Umbilical cord (tissue), 2 donors: Measurements from ENCODE around the gene PALM. TPM values are rescaled to one million over a fixed set of nuclear protein-coding genes. Genes with fewer than 3 reads are reported as not detected.
"Not testable (repeated sequence)": the region's sequence is repeated elsewhere in the genome, so short reads cannot be mapped to it uniquely, and the experiment has no call there.

Experiments
- DNase-seq: peaks from one replicate; pipeline ENCODE4 v3.0.0-alpha.2; 2015; ENCODE audit warnings: low spot score
- total RNA-seq: library from RNA; depleted of rRNA; stranded (reverse); fragments of >200 nt; gene quantifications from one replicate; pipeline ENCODE4 v1.2.3, GENCODE V29; 2014; ENCODE audit warnings: low replicate concordance; ENCODE audit not compliant: insufficient read depth

PALM gene
- total RNA-seq, 1 donor from 2014 or later, result 30.6 TPM

DNA sequence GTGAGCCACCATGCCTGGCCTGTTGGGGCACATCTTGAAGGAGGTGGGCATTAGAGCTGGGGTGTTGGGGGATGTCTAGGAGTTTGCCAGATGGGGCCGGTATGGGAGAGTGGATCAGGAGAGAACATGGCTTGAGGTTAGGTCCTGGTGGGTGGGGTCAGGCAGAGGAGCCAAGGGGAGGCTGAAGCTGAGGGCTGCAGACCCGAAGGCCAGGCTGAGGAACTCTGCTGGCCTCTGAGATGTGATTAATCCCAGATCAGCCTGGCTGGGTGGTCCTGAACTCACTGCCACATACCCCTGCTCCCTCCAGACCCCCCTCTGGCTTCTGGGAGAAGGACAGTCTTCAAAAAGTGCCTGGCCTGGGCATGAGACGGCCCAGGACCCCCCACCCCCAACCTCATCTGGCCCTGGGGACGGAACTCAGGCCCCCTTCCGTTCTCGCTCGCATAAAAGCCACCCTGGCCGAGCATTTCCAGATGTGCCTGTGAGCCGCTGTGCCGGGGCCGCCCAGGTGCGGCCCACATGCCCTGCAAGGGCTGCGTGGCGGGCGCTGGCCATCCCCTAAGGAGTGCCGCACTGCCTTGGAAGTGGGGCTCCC is 29.8 kb upstream of the PALM start:
- DNase-seq, result no peak

DNA sequence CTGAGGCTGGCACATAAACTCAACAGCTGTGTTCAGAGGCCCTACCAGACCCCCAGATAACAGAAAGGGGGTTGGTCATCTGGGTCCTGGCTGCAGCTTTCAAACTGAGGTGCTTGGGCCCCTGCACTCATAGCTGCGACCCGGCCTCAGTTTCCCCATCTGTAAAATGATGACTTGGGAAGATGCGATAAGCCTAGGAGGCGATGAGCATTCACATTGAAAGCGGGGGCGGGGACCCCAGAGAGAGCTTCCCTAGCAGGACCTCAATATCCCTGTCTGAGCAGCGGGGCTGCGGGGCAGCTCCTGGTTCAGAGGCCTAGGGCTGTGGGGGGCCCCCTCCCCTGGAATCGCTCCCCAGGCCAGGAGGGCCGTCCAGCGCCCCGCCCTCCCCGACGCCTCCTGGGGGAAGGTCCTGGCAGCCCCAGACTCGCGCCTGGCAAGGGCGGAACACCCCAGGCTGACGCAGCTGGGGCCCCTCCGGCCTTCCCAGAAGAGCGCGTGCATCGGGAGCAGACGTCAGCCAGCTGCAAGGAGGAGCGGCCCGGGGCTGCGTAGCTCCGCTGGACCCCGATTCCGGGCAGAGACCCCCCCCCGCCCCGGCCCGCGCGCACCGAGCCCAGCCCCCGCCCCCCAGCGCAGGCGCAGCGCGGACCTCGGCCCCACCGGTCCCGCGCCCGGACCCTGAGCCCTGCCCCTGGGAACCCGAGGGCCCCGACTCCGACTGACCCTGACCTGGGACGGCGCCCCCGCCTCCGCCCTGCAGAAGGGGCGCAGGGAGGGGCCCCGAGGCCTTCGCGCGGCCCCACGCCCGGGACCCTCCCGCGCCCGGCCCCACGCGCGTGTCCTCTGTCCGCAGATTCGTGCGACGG is 29.1 kb upstream of the PALM start:
- peak; percentile 90 for DNase-seq

DNA sequence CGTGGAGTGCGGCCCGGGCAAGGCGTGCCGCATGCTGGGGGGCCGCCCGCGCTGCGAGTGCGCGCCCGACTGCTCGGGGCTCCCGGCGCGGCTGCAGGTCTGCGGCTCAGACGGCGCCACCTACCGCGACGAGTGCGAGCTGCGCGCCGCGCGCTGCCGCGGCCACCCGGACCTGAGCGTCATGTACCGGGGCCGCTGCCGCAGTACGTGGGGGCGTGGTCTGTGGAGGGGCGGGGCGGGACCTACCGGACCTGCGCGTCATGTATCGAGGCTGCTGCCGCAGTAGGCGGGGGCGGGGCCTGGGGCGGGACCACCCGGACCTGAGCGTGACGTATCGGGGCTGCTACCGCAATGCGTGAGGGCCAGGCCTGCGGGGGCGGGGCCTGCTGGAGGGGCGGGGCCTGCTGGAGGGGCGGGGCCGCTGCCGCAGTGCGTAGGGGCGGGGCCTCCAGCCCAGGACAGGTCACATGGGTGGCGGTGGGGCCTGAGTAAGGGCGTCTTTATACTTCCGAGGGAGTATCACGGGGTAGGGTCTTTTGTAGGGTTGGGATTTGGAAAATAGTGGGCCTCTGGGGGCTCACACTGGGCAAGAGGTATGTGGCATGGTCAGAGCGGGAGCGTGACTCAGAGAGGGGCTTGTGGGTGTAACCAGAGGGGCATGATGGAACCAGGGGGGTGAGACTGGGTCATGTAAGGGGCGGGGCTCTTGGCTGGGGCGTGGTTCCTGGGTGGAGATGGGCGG is 28.3 kb upstream of the PALM start:
- DNase-seq, result peak; percentile 97

GRCh38 chr19:681029-682019 is 27.4 kb upstream of the PALM start:
- no peak for DNase-seq

DNA sequence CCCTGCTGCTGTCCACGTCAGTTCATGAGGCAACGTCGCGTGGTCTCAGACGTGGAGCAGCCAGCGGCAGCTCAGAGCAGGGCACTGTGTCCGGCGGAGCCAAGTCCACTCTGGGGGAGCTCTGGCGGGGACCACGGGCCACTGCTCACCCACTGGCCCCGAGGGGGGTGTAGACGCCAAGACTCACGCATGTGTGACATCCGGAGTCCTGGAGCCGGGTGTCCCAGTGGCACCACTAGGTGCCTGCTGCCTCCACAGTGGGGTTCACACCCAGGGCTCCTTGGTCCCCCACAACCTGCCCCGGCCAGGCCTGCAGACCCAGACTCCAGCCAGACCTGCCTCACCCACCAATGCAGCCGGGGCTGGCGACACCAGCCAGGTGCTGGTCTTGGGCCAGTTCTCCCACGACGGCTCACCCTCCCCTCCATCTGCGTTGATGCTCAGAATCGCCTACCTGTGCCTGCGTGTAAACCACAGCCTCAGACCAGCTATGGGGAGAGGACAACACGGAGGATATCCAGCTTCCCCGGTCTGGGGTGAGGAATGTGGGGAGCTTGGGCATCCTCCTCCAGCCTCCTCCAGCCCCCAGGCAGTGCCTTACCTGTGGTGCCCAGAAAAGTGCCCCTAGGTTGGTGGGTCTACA is 25.9 kb upstream of the PALM start:
- DNase-seq, result no peak

DNA sequence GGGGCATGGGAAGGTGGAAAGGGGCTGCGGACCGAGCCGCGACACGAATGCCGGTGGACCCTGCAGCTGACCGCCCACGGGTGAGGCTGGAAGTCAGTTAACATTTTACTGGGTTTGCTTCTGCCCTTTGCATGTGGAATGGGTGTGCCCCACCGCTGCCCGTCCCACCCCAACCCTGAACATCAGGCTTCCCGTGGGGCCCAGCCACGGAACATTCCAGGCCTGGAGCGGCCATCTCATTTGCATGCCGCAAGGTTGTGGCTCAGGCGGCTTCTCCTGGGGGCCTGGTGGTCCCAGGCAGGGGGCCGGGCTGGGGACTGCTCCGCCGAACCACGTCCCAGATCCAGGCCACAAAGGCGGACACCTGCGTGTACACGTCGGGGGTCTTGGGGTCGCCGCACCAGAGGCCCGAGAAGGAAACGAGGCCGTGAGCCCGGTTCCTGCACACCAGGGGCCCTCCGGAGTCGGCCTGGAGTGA is 23.2 kb upstream of the PALM start:
- DNase-seq, result no peak

DNA sequence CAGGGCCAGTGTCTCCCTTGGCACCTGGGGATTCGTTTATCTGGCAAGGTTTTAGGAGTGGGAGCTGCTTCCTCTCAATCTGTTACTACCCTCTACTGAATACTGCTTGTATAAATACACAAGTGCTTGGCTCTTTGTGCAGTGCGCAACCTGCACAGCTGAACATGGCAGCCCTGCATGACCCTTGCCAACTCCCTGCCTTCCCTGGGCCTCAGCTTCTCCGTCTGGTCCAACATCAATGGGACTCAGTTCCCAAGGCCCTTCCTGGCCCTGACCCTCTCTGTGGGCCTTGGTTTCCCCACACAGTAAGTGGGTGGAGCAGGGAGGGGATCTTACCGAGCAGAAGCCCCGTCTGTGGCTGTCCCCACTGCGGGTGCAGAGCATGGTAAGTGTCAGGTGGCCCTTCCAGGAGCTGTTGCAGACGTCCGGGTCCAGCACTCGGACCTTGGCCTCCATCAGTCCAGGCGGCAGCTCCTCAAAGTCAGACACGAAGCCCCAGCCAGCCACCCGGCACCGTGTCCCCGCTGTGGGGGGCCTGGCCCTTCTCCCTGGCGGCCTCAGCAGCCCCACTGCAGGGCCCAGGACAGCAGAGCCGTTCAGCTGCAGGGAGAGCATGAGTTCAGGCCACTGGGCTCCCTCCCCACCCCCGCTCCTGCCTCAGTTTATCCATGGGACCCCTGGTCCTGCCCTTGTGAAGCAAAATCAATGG is 22.0 kb upstream of the PALM start:
- no peak for DNase-seq

GRCh38 chr19:687569-688166 is 21.1 kb upstream of the PALM start:
- DNase-seq, result no peak

DNA sequence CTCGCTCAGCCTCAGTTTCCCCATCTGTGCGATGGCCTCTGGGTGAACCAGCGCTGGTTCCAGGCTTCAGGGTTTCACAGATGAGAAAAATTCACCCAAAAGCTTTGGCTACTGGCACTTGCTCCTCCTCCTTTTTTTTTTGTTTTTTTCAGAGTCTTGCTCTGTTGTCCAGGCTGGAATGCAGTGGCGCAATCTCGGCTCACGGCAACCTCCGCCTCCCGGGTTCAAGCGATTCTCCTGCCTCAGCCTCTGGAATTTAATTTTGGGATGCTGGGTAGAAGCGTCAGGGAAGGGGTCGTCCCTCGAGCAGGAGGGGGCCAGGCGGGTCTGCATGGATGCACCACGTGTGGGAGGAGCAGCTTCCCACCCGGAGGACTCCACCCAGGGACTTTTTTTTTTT is 20.5 kb upstream of the PALM start:
- no peak for DNase-seq

DNA sequence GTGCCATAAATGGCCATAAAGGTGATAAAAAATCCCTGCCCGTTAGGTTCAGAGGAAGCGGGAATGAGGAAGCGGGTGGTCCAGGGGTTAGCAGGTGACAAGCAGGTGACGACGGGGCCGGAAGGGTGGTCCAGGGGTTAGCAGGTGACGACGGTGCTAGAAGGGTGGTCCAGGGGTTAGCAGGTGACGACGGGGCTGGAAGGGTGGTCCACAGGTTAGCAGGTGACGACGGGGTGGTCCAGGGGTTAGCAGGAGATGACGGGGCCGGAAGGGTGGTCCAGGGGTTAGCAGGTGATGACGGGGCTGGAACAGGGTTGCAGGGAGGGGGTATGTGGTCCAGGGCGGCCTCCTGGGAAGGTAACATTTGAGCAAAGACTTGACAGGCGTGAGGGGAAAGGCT is 19.7 kb upstream of the PALM start:
- no peak for DNase-seq

GRCh38 chr19:690203-690602 is 18.5 kb upstream of the PALM start:
- DNase-seq, result no peak

DNA sequence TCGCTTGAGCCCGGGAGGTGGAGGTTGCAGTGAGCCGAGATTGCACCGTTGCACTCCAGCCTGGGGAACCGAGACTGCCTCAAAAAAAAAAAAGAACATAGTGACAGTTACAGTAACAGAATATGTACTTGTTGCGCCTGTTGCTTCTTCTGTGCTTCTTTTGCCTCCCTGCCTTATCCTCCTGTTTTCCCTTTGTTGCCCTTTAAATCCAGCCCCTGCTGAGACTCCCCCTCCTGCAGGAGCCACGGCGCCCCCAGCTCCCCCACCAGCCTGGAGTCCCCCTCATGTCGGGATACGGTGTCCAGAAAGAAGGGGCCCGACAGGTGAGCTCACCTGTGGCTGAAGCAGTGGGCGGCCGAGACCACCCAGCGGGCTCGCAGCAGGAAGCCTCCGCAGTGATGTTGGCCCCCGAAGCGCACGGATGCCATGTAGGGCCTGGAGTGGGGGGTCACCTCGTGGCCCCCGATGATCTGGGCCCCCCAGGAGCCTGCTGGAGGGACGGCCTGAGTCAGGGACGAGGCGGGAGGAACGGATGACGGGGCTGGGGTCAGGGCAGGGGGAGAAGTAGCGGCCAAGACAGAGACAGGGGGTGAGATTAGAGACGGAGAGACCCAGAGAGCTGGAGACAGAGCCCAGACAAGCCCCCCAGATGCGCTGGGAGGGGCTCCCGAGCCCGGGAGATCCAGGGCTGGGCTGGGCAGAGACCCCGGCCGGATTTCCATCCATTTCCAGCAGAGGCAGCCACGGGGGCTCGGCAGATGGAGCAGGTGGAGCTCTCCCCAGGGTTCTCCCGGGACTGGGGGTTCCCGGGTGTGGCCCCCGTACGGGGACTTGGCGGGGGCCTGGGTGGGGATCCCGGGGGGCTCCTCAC is 14.0 kb upstream of the PALM start:
- no peak for DNase-seq

GRCh38 chr19:695352-695949 is 13.3 kb upstream of the PALM start, which contains the start of gene PRSS57:
TSS of gene PRSS57 (minus strand) at chr19:695452. CDS start at chr19:695430, 22 bp downstream.
- no peak for DNase-seq

GRCh38 chr19:698529-698928 is 10.2 kb upstream of the PALM start:
- not testable (repeated sequence) for DNase-seq

- not testable (repeated sequence) for DNase-seq
Measured at GRCh38 chr19:699885-700284, 8.8 kb upstream of the PALM start.

DNA sequence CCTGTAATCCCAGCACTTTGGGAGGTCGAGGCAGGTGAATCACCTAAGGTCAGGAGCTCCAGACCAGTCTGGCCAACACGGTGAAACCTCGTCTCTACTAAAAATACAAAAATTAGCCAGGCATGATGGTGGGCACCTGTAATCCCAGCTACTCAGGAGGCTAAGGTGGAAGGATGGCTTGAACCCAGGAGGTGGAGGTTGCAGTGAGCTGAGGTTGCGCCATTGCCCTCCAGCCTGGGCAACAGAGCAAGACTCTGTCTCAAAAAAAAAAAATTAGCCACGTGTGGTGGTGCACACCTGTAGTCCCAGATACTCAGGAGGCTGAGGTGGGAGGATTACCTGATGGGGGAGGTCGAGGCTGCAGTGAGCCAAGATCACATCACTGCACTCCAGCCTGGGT is 5.9 kb upstream of the PALM start:
- not testable (repeated sequence) for DNase-seq

- no peak for DNase-seq
Measured at GRCh38 chr19:703329-703650, 5.4 kb upstream of the PALM start.
